SU-DHL-6 (cell line): ENCODE data around the gene ZNF785.

Source experiments
- H2AFZ ChIP-seq: fragments of 200-600 bp; sonication (generic); 2 replicates; pipeline ENCODE4 v1.6.1; 2014; ENCODE audit warnings: low read depth, mild to moderate bottlenecking, moderate library complexity, mixed read lengths, antibody characterized with exemption, low read length; ENCODE audit not compliant: severe bottlenecking
- H3F3A ChIP-seq: fragments of 200-600 bp; shearing (Covaris generic); 2 replicates; pipeline ENCODE4 v1.6.0; 2016; ENCODE audit warnings: antibody characterized with exemption, mild to moderate bottlenecking; ENCODE audit not compliant: insufficient read depth
- H3K27ac ChIP-seq: fragments of 200-600 bp; sonication (generic); 2 replicates; pipeline ENCODE4 v1.5.1; 2016; ENCODE audit warnings: low read depth, mild to moderate bottlenecking, low read length, moderate library complexity, mixed read lengths
- H3K27me3 ChIP-seq: fragments of 200-600 bp; sonication (generic), shearing (Covaris generic); 2 replicates; pipeline ENCODE4 v1.6.0; 2014; ENCODE audit warnings: mild to moderate bottlenecking, low read length
- H3K36me3 ChIP-seq: fragments of 200-600 bp; sonication (generic); 2 replicates; pipeline ENCODE4 v1.6.1; 2014; ENCODE audit warnings: mild to moderate bottlenecking, low read length, mixed read lengths
- H3K4me2 ChIP-seq: fragments of 300-600, 200-600 bp; shearing (Covaris generic), sonication (generic); 2 replicates; pipeline ENCODE4 v1.6.0; 2014; ENCODE audit warnings: low read length, low read depth, mild to moderate bottlenecking; ENCODE audit not compliant: poor library complexity, severe bottlenecking
- H3K4me3 ChIP-seq: fragments of 200-600 bp; sonication (generic); 2 replicates; pipeline ENCODE4 v1.5.1; 2014; ENCODE audit warnings: antibody characterized with exemption, low read length, mild to moderate bottlenecking, mixed read lengths; ENCODE audit not compliant: insufficient read depth, poor library complexity, severe bottlenecking
- H3K79me2 ChIP-seq: fragments of 200-600 bp; sonication (generic); 2 replicates; pipeline ENCODE4 v1.6.1; 2014; ENCODE audit warnings: mild to moderate bottlenecking, low read length, moderate library complexity; ENCODE audit not compliant: insufficient read depth
- H3K9ac ChIP-seq: fragments of 200-600 bp; sonication (generic); 2 replicates; pipeline ENCODE4 v1.7.0; 2014; ENCODE audit warnings: mild to moderate bottlenecking, low read length
- H3K9me2 ChIP-seq: fragments of 200-600 bp; sonication (generic); replicated peaks from 2 replicates; pipeline ENCODE4 v1.6.1; 2014; ENCODE audit warnings: low read length; ENCODE audit not compliant: insufficient read depth
- H3K9me3 ChIP-seq: fragments of 200-600 bp; sonication (generic); 2 replicates; pipeline ENCODE4 v1.6.1; 2014; ENCODE audit warnings: low read length, mixed read lengths; ENCODE audit not compliant: insufficient read depth
- H4K20me1 ChIP-seq: fragments of 200-600 bp; sonication (generic); 2 replicates; pipeline ENCODE4 v1.6.1; 2014; ENCODE audit warnings: low read depth, mild to moderate bottlenecking, antibody characterized with exemption, low read length, moderate library complexity, mixed read lengths
- EZH2phosphoT487 ChIP-seq: fragments of 200-600 bp; sonication (generic), shearing (Covaris generic); conservative IDR thresholded peaks from 2 replicates; pipeline ENCODE4 v1.6.1; 2018; ENCODE audit warnings: mild to moderate bottlenecking, antibody characterized with exemption, low read length, moderate library complexity, mixed read lengths
- TF ChIP-seq, protein P1 (sequence below): fragments of 200-600 bp; sonication (generic); IDR thresholded peaks from one replicate; pipeline ENCODE4 v1.5.1; 2017; ENCODE audit warnings: antibody characterized with exemption, mild to moderate bottlenecking, low read length, moderate library complexity; ENCODE audit not compliant: insufficient read depth, poor library complexity, severe bottlenecking

ZNF785 gene

GRCh38 chr16:30533748-30534367 lies 51.6 kb downstream of the ZNF785 start:
- peak overlapping the region; percentile 95 for H3K4me2 ChIP-seq
- H4K20me1 ChIP-seq, result no peaks in the 10 kb centered on the region
- no peaks in the 10 kb centered on the region for H3K36me3 ChIP-seq

GRCh38 chr16:30533146-30533522 lies 52.4 kb downstream of the ZNF785 start:
- Histone ChIP-seq H3K79me2 (peaks cover 4% of the 10 kb centered on the region; the same call in 1 of the 2 replicates), H2AFZ (no peak overlapping the region), H3K9me3 (no peaks in the 10 kb centered on the region), H4K20me1 (no peaks in the 10 kb centered on the region), H3K4me3 (no peak overlapping the region), H3K36me3 (no peaks in the 10 kb centered on the region), H3K27ac (no peak overlapping the region), H3K9me2 (no peaks in the 10 kb centered on the region), H3K4me2 (peak overlapping the region; percentile 95), H3F3A (peaks cover 16% of the 10 kb centered on the region), H3K27me3 (no peaks in the 10 kb centered on the region), H3K9ac (no peak overlapping the region)
- TF ChIP-seq EZH2phosphoT487, result no peak

More at GRCh38 chr16:30533748-30534367, 51.6 kb downstream of the ZNF785 start:
- peak overlapping the region; percentile 79 for H3K9ac ChIP-seq
- H3F3A ChIP-seq, result peaks cover 16% of the 10 kb centered on the region
- peak overlapping the region; percentile 66 for H2AFZ ChIP-seq
- H3K9me2 ChIP-seq, result no peaks in the 10 kb centered on the region
- H3K27me3 ChIP-seq, result no peaks in the 10 kb centered on the region
- peak overlapping the region; percentile 82 for H3K27ac ChIP-seq
- no peaks in the 10 kb centered on the region for H3K9me3 ChIP-seq
- peak overlapping the region; percentile 76 for H3K4me3 ChIP-seq
- TF ChIP-seq EZH2phosphoT487, result no peak
- TF ChIP-seq, protein P1, sequence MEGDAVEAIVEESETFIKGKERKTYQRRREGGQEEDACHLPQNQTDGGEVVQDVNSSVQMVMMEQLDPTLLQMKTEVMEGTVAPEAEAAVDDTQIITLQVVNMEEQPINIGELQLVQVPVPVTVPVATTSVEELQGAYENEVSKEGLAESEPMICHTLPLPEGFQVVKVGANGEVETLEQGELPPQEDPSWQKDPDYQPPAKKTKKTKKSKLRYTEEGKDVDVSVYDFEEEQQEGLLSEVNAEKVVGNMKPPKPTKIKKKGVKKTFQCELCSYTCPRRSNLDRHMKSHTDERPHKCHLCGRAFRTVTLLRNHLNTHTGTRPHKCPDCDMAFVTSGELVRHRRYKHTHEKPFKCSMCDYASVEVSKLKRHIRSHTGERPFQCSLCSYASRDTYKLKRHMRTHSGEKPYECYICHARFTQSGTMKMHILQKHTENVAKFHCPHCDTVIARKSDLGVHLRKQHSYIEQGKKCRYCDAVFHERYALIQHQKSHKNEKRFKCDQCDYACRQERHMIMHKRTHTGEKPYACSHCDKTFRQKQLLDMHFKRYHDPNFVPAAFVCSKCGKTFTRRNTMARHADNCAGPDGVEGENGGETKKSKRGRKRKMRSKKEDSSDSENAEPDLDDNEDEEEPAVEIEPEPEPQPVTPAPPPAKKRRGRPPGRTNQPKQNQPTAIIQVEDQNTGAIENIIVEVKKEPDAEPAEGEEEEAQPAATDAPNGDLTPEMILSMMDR, result no peak
- H3K79me2 ChIP-seq, result peaks cover 4% of the 10 kb centered on the region; the same call in 1 of the 2 replicates

GRCh38 chr16:30532285-30533145 lies 53.0 kb downstream of the ZNF785 start:
- no peak overlapping the region for H2AFZ ChIP-seq
- H3K9ac ChIP-seq, result no peak overlapping the region
- H3K36me3 ChIP-seq, result no peaks in the 10 kb centered on the region
- no peak overlapping the region for H3K4me2 ChIP-seq
- peaks cover 4% of the 10 kb centered on the region; the same call in 1 of the 2 replicates for H3K79me2 ChIP-seq
- H3K27ac ChIP-seq, result no peak overlapping the region
- no peaks in the 10 kb centered on the region for H3K9me3 ChIP-seq
- peaks cover 21% of the 10 kb centered on the region for H3F3A ChIP-seq
- no peaks in the 10 kb centered on the region for H3K9me2 ChIP-seq
- H3K4me3 ChIP-seq, result no peak overlapping the region
- TF ChIP-seq, protein P1, result no peak
- no peak for TF ChIP-seq EZH2phosphoT487
- H4K20me1 ChIP-seq, result no peaks in the 10 kb centered on the region
- no peaks in the 10 kb centered on the region for H3K27me3 ChIP-seq
